HepG2 (cell line): Measurements from ENCODE around the gene GCNT4. TPM values are rescaled to one million over a fixed set of nuclear protein-coding genes. Genes with fewer than 3 reads are reported as not detected.
A peak's percentile ranks its signal among the peaks of the same experiment; 100 is the strongest.

Experiments
- BHLHE40 ChIP-seq: IDR thresholded peaks from 2 replicates; pipeline ENCODE4 v1.6.1; 2011; ENCODE audit warnings: low read length, improper control_type of control experiment
- ESRRA ChIP-seq: sonication (generic); formaldehyde crosslinking; IDR thresholded peaks from 2 replicates; pipeline ENCODE4 v1.5.1; 2020; ENCODE audit warnings: mild to moderate bottlenecking, low read depth, missing genetic modification reagents
- GFI1 ChIP-seq: sonication (generic); formaldehyde crosslinking; IDR thresholded peaks from 2 replicates; pipeline ENCODE4 v1.5.0; 2020; ENCODE audit warnings: missing genetic modification reagents, mild to moderate bottlenecking, borderline replicate concordance
- HDAC6 ChIP-seq: fragments of 200-600 bp; sonication (generic); IDR thresholded peaks from 2 replicates; pipeline ENCODE4 v1.7.0; 2017; ENCODE audit warnings: mild to moderate bottlenecking, antibody characterized with exemption, low read length, low read depth
- HHEX ChIP-seq: IDR thresholded peaks from 2 replicates; pipeline ENCODE4 v1.6.1; 2016; ENCODE audit warnings: control low read depth
- HOXD1 ChIP-seq: sonication (generic); formaldehyde crosslinking; IDR thresholded peaks from 2 replicates; pipeline ENCODE4 v1.5.0; 2020; ENCODE audit warnings: missing genetic modification reagents
- KLF6 ChIP-seq: IDR thresholded peaks from 2 replicates; pipeline ENCODE4 v1.8.0; 2016; ENCODE audit warnings: missing biosample characterization, missing genetic modification reagents
- MEIS2 ChIP-seq: sonication (generic); formaldehyde crosslinking; IDR thresholded peaks from 2 replicates; pipeline ENCODE4 v1.9.0; 2021; ENCODE audit warnings: mild to moderate bottlenecking, missing genetic modification reagents
- MYC ChIP-seq: sonication (generic); formaldehyde crosslinking; IDR thresholded peaks from 2 replicates; pipeline ENCODE4 v1.9.0; 2021; ENCODE audit warnings: missing genetic modification reagents, borderline replicate concordance
- SOX6 ChIP-seq, 2 experiments: fragments of 450-650 bp in 1 of 2; sonication (generic) in 1 of 2; formaldehyde crosslinking in 1 of 2; IDR thresholded peaks; 2 replicates each; pipeline versions ENCODE4 v1.4.0 to v1.6.1; 2017 to 2020; ENCODE audit warnings: antibody characterized with exemption in 1 of 2, mild to moderate bottlenecking in 1 of 2, missing genetic modification reagents in 1 of 2
- TSC22D2 ChIP-seq: sonication (generic); formaldehyde crosslinking; IDR thresholded peaks from 2 replicates; pipeline ENCODE4 v1.5.1; 2020; ENCODE audit warnings: missing genetic modification reagents, mild to moderate bottlenecking, borderline replicate concordance
- XRCC5 ChIP-seq: fragments of 200-400 bp; formaldehyde crosslinking; optimal IDR thresholded peaks from 2 replicates; pipeline ENCODE3; 2017; ENCODE audit warnings: mild to moderate bottlenecking, low read length
- ZNF652 ChIP-seq: IDR thresholded peaks from 2 replicates; pipeline ENCODE4 v1.6.1; 2016; ENCODE audit warnings: low read depth, borderline replicate concordance
- ZNF724P ChIP-seq: sonication (generic); formaldehyde crosslinking; IDR thresholded peaks from 2 replicates; pipeline ENCODE4 v1.8.0; 2022; ENCODE audit warnings: missing genetic modification reagents, borderline replicate concordance
- ZZZ3 ChIP-seq: sonication (generic); formaldehyde crosslinking; IDR thresholded peaks from 2 replicates; pipeline ENCODE4 v1.4.0; 2020; ENCODE audit warnings: missing genetic modification reagents, mild to moderate bottlenecking, borderline replicate concordance
- polyA plus RNA-seq, 8 experiments: library from polyadenylated mRNA; depleted of rRNA in 3 of 8; stranded (reverse) in 7 of 8; unstranded in 1 of 8; fragments of >200 nt; fragmentation: Illumina TruSeq in 4 of 8; extraction: Trizol in 4 of 8; gene quantifications; 2 replicates each; pipeline versions ENCODE4 v1.2.1 to v1.2.3, GENCODE V29; 2011 to 2016; ENCODE audit warnings: low read depth in 4 of 8, missing spikeins in 1 of 8, mixed read lengths in 1 of 8; ENCODE audit not compliant: insufficient read depth in 1 of 8
- total RNA-seq, 5 experiments: library from RNA; depleted of rRNA; stranded (reverse); fragments of >200 nt; fragmentation: Illumina TruSeq; extraction: Trizol; gene quantifications; 2 replicates each; pipeline ENCODE4 v1.2.3, GENCODE V29; 2016; ENCODE audit warnings: low read depth in 1 of 5
- TF ChIP-seq, protein P1 (sequence below): sonication (generic); formaldehyde crosslinking; IDR thresholded peaks from 2 replicates; pipeline ENCODE4 v1.4.0; 2020; ENCODE audit warnings: missing genetic modification reagents, borderline replicate concordance
- TF ChIP-seq, protein P2 (sequence below): IDR thresholded peaks from 2 replicates; pipeline ENCODE4 v1.6.1; 2016; ENCODE audit warnings: control low read depth
- TF ChIP-seq, protein P3 (sequence below): fragments of 450-650 bp; IDR thresholded peaks from 2 replicates; pipeline ENCODE4 v1.6.1; 2016
- TF ChIP-seq, protein P4 (sequence below): IDR thresholded peaks from 2 replicates; pipeline ENCODE4 v1.6.1; 2016; ENCODE audit warnings: low read depth, missing genetic modification reagents, missing compliant biosample characterization

GCNT4 gene
- total and polyA plus RNA-seq, 2 of the 13 experiments (the other 11 are each of a cell fraction or from before 2014, with no cell fraction given) = 0.22 to 0.38 TPM

DNA sequence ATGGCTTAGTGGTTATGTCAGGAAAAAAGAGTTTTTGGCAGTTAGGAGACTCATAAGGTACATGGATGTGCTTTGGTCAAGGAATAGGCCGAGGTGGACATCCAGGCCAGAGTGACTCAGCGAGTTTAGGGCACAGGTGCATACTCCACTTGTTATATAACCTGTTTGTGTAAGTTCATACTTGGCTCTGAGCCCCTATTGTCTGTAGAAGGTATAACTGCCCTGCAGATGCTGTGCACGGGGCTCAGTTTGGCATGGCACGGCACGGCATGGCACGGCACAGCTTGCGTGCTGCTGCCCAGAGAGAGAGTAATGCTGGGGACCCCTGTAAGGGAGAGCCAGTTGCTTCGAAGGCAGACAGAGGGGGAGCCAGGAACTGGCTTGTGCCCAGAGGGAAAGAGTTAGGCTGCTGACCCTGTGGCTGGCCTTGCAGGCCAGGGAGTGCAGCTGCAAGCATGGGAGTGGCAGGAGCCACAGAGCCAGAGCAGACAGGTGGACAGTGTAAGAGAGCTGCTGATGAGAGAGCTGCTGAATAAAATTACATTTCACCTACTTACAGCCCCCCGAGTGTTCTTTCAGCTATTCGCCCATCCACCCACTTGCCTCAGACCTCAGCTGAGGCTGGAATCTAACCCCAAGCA, 32.2 kb downstream of the GCNT4 start (continued):
- TF ChIP-seq, protein P1, sequence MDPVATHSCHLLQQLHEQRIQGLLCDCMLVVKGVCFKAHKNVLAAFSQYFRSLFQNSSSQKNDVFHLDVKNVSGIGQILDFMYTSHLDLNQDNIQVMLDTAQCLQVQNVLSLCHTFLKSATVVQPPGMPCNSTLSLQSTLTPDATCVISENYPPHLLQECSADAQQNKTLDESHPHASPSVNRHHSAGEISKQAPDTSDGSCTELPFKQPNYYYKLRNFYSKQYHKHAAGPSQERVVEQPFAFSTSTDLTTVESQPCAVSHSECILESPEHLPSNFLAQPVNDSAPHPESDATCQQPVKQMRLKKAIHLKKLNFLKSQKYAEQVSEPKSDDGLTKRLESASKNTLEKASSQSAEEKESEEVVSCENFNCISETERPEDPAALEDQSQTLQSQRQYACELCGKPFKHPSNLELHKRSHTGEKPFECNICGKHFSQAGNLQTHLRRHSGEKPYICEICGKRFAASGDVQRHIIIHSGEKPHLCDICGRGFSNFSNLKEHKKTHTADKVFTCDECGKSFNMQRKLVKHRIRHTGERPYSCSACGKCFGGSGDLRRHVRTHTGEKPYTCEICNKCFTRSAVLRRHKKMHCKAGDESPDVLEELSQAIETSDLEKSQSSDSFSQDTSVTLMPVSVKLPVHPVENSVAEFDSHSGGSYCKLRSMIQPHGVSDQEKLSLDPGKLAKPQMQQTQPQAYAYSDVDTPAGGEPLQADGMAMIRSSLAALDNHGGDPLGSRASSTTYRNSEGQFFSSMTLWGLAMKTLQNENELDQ = no peak
- no peak for TF ChIP-seq HOXD1 (CRISPR knock-in tag)
- TF ChIP-seq BHLHE40 = no peak
- TF ChIP-seq, protein P2, sequence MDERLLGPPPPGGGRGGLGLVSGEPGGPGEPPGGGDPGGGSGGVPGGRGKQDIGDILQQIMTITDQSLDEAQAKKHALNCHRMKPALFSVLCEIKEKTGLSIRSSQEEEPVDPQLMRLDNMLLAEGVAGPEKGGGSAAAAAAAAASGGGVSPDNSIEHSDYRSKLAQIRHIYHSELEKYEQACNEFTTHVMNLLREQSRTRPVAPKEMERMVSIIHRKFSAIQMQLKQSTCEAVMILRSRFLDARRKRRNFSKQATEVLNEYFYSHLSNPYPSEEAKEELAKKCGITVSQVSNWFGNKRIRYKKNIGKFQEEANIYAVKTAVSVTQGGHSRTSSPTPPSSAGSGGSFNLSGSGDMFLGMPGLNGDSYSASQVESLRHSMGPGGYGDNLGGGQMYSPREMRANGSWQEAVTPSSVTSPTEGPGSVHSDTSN (CRISPR knock-in tag) = no peak
- no peak for TF ChIP-seq ZNF652 (CRISPR knock-in tag)
- no peak for TF ChIP-seq HHEX
- TF ChIP-seq, protein P3, sequence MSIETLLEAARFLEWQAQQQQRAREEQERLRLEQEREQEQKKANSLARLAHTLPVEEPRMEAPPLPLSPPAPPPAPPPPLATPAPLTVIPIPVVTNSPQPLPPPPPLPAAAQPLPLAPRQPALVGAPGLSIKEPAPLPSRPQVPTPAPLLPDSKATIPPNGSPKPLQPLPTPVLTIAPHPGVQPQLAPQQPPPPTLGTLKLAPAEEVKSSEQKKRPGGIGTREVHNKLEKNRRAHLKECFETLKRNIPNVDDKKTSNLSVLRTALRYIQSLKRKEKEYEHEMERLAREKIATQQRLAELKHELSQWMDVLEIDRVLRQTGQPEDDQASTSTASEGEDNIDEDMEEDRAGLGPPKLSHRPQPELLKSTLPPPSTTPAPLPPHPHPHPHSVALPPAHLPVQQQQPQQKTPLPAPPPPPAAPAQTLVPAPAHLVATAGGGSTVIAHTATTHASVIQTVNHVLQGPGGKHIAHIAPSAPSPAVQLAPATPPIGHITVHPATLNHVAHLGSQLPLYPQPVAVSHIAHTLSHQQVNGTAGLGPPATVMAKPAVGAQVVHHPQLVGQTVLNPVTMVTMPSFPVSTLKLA = no peak
- TF ChIP-seq MYC (CRISPR knock-in tag) = peak; percentile 55; the same call in 1 of the 2 replicates
- no peak for TF ChIP-seq HDAC6
- no peak for TF ChIP-seq XRCC5
- TF ChIP-seq MEIS2 = no peak
- no peak for TF ChIP-seq GFI1 (CRISPR knock-in tag)
- no peak for TF ChIP-seq ZNF724P
- peak; percentile 33; the same call in 1 of the 2 replicates for TF ChIP-seq ESRRA
- TF ChIP-seq ZZZ3 (CRISPR knock-in tag) = no peak
- TF ChIP-seq SOX6 (IDR thresholded peaks at IDR 0.05) = no peak
- peak; percentile 97 for TF ChIP-seq SOX6 (CRISPR knock-in tag; IDR thresholded peaks at IDR 0.05)
- no peak for TF ChIP-seq TSC22D2
- TF ChIP-seq KLF6 = no peak
- TF ChIP-seq, protein P4, sequence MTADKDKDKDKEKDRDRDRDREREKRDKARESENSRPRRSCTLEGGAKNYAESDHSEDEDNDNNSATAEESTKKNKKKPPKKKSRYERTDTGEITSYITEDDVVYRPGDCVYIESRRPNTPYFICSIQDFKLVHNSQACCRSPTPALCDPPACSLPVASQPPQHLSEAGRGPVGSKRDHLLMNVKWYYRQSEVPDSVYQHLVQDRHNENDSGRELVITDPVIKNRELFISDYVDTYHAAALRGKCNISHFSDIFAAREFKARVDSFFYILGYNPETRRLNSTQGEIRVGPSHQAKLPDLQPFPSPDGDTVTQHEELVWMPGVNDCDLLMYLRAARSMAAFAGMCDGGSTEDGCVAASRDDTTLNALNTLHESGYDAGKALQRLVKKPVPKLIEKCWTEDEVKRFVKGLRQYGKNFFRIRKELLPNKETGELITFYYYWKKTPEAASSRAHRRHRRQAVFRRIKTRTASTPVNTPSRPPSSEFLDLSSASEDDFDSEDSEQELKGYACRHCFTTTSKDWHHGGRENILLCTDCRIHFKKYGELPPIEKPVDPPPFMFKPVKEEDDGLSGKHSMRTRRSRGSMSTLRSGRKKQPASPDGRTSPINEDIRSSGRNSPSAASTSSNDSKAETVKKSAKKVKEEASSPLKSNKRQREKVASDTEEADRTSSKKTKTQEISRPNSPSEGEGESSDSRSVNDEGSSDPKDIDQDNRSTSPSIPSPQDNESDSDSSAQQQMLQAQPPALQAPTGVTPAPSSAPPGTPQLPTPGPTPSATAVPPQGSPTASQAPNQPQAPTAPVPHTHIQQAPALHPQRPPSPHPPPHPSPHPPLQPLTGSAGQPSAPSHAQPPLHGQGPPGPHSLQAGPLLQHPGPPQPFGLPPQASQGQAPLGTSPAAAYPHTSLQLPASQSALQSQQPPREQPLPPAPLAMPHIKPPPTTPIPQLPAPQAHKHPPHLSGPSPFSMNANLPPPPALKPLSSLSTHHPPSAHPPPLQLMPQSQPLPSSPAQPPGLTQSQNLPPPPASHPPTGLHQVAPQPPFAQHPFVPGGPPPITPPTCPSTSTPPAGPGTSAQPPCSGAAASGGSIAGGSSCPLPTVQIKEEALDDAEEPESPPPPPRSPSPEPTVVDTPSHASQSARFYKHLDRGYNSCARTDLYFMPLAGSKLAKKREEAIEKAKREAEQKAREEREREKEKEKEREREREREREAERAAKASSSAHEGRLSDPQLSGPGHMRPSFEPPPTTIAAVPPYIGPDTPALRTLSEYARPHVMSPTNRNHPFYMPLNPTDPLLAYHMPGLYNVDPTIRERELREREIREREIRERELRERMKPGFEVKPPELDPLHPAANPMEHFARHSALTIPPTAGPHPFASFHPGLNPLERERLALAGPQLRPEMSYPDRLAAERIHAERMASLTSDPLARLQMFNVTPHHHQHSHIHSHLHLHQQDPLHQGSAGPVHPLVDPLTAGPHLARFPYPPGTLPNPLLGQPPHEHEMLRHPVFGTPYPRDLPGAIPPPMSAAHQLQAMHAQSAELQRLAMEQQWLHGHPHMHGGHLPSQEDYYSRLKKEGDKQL (CRISPR knock-in tag) = peak; percentile 26; the same call in 1 of the 2 replicates
